K562 (cell line): ENCODE measurements around the gene GPR179. TPM values are rescaled to one million over a fixed set of nuclear protein-coding genes. Genes with fewer than 3 reads are reported as not detected.

Experiments
- E2F3 ChIP-seq: fragments of 250-450 bp; sonication (Bioruptor Pico); IDR thresholded peaks from 2 replicates; pipeline ENCODE4 v1.4.0; 2020; ENCODE audit warnings: mild to moderate bottlenecking
- FUS ChIP-seq: fragments of 200-400 bp; formaldehyde crosslinking; optimal IDR thresholded peaks from 2 replicates; pipeline ENCODE3; 2017; ENCODE audit warnings: low read depth, low read length
- GTF2E2 ChIP-seq: fragments of 200-800 bp; sonication (Bioruptor generic); IDR thresholded peaks from 2 replicates; pipeline ENCODE4 v1.6.1; 2016; ENCODE audit warnings: missing genetic modification characterization, missing compliant biosample characterization
- HMG20B ChIP-seq: fragments of 250-450 bp; sonication (Bioruptor Pico); IDR thresholded peaks from 2 replicates; pipeline ENCODE4 v1.5.0; 2021; ENCODE audit warnings: mild to moderate bottlenecking
- MYNN ChIP-seq, 2 experiments: sonication (generic); formaldehyde crosslinking in 1 of 2; IDR thresholded peaks; 2 replicates each; pipeline versions ENCODE4 v1.5.0 to v1.6.1; 2016 to 2020; ENCODE audit warnings: antibody characterized with exemption in 1 of 2, missing genetic modification reagents in 1 of 2
- PHB ChIP-seq: fragments of 250-450 bp; sonication (Bioruptor Pico); IDR thresholded peaks from 2 replicates; pipeline ENCODE4 v1.5.0; 2021
- ZNF3 ChIP-seq: fragments of 250-450 bp; sonication (Bioruptor Pico); IDR thresholded peaks from 2 replicates; pipeline ENCODE4 v1.5.0; 2021; ENCODE audit warnings: mild to moderate bottlenecking, moderate library complexity
- ZNF707 ChIP-seq: fragments of 250-450 bp; sonication (Bioruptor Pico); conservative IDR thresholded peaks from 2 replicates; pipeline ENCODE4 v1.8.0; 2022; ENCODE audit warnings: inconsistent platforms, mild to moderate bottlenecking, moderate library complexity
- polyA plus RNA-seq, 8 experiments: library from polyadenylated mRNA; depleted of rRNA in 4 of 8; stranded (reverse) in 5 of 8; unstranded in 3 of 8; fragments of >200 nt; fragmentation: Nextera tagmentation in 2 of 8; fragmentation: Illumina TruSeq in 1 of 8; extraction: Ambion mirVana in 2 of 8; extraction: Trizol in 1 of 8; gene quantifications; 2 replicates each; pipeline versions ENCODE4 v1.2.1 to v1.2.3, GENCODE V29; 2011 to 2014; ENCODE audit warnings: inconsistent platforms in 1 of 8, missing spikeins in 1 of 8
- total RNA-seq, 7 experiments: library from RNA; depleted of rRNA in 6 of 7; stranded (reverse); fragments of >200 nt in 6 of 7; fragmentation: Illumina TruSeq in 2 of 7; extraction: Trizol in 2 of 7; gene quantifications; 2 replicates each; pipeline versions ENCODE4 v1.2.1 to v1.2.3, GENCODE V29; 2011 to 2021; ENCODE audit warnings: low replicate concordance in 1 of 7
- TF ChIP-seq, protein P1 (sequence below): IDR thresholded peaks from 3 replicates; pipeline ENCODE4 v1.6.1; 2011; ENCODE audit warnings: borderline replicate concordance, mild to moderate bottlenecking, moderate library complexity; ENCODE audit not compliant: insufficient read length; ENCODE audit errors: extremely low read depth
- TF ChIP-seq, protein P2 (sequence below): fragments of 150-350 bp; conservative IDR thresholded peaks from 2 replicates; pipeline ENCODE4 v1.6.1; 2014; ENCODE audit warnings: low read length
- TF ChIP-seq, protein P3 (sequence below): IDR thresholded peaks from 2 replicates; pipeline ENCODE4 v1.6.1; 2016; ENCODE audit warnings: missing genetic modification characterization, missing compliant biosample characterization

Gene GPR179
- total and polyA plus RNA-seq, 9 of the 15 experiments (the other 6 are each of a cell fraction or from before 2014, with no cell fraction given): not detected

GRCh38 chr17:38358586-38359513 is 15.1 kb upstream of the GPR179 start (continued):
- TF ChIP-seq MYNN (IDR thresholded peaks at IDR 0.05): no peak
- TF ChIP-seq MYNN (CRISPR knock-in tag; IDR thresholded peaks at IDR 0.05): no peak
- TF ChIP-seq, protein P1, sequence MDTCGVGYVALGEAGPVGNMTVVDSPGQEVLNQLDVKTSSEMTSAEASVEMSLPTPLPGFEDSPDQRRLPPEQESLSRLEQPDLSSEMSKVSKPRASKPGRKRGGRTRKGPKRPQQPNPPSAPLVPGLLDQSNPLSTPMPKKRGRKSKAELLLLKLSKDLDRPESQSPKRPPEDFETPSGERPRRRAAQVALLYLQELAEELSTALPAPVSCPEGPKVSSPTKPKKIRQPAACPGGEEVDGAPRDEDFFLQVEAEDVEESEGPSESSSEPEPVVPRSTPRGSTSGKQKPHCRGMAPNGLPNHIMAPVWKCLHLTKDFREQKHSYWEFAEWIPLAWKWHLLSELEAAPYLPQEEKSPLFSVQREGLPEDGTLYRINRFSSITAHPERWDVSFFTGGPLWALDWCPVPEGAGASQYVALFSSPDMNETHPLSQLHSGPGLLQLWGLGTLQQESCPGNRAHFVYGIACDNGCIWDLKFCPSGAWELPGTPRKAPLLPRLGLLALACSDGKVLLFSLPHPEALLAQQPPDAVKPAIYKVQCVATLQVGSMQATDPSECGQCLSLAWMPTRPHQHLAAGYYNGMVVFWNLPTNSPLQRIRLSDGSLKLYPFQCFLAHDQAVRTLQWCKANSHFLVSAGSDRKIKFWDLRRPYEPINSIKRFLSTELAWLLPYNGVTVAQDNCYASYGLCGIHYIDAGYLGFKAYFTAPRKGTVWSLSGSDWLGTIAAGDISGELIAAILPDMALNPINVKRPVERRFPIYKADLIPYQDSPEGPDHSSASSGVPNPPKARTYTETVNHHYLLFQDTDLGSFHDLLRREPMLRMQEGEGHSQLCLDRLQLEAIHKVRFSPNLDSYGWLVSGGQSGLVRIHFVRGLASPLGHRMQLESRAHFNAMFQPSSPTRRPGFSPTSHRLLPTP: no peak
- TF ChIP-seq E2F3 (CRISPR knock-in tag): no peak
- TF ChIP-seq ZNF3 (CRISPR knock-in tag): no peak
- TF ChIP-seq HMG20B (CRISPR knock-in tag): no peak
- TF ChIP-seq, protein P2, sequence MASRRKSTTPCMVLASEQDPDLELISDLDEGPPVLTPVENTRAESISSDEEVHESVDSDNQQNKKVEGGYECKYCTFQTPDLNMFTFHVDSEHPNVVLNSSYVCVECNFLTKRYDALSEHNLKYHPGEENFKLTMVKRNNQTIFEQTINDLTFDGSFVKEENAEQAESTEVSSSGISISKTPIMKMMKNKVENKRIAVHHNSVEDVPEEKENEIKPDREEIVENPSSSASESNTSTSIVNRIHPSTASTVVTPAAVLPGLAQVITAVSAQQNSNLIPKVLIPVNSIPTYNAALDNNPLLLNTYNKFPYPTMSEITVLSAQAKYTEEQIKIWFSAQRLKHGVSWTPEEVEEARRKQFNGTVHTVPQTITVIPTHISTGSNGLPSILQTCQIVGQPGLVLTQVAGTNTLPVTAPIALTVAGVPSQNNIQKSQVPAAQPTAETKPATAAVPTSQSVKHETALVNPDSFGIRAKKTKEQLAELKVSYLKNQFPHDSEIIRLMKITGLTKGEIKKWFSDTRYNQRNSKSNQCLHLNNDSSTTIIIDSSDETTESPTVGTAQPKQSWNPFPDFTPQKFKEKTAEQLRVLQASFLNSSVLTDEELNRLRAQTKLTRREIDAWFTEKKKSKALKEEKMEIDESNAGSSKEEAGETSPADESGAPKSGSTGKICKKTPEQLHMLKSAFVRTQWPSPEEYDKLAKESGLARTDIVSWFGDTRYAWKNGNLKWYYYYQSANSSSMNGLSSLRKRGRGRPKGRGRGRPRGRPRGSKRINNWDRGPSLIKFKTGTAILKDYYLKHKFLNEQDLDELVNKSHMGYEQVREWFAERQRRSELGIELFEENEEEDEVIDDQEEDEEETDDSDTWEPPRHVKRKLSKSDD: no peak
- TF ChIP-seq GTF2E2 (tag): no peak
- no peak for TF ChIP-seq FUS
- TF ChIP-seq, protein P3, sequence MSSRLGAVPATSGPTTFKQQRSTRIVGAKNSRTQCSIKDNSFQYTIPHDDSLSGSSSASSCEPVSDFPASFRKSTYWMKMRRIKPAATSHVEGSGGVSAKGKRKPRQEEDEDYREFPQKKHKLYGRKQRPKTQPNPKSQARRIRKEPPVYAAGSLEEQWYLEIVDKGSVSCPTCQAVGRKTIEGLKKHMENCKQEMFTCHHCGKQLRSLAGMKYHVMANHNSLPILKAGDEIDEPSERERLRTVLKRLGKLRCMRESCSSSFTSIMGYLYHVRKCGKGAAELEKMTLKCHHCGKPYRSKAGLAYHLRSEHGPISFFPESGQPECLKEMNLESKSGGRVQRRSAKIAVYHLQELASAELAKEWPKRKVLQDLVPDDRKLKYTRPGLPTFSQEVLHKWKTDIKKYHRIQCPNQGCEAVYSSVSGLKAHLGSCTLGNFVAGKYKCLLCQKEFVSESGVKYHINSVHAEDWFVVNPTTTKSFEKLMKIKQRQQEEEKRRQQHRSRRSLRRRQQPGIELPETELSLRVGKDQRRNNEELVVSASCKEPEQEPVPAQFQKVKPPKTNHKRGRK (tag): no peak
- TF ChIP-seq PHB (CRISPR knock-in tag): no peak
- no peak for TF ChIP-seq ZNF707
- TF ChIP-seq, all 486 proteins: peak for 0
